Transverse colon (tissue), 4 donors: Measurements from ENCODE around the gene ERCC8.

Source experiments
- CTCF ChIP-seq, 5 experiments: fragments of 200-600 bp in 3 of 5; fragments of 450-650 bp in 2 of 5; sonication (generic) in 3 of 5; IDR thresholded peaks; 1 replicate in 2 of 5; 2 replicates in 3 of 5; pipeline ENCODE4 v1.5.1; 2016 to 2017; ENCODE audit warnings: antibody characterized with exemption in 5 of 5, inconsistent platforms in 3 of 5, mild to moderate bottlenecking in 2 of 5, moderate library complexity in 1 of 5
- POLR2A ChIP-seq: fragments of 450-650 bp; IDR thresholded peaks from one replicate; pipeline ENCODE4 v1.6.1; 2016; ENCODE audit warnings: antibody characterized with exemption, mild to moderate bottlenecking, moderate library complexity
- POLR2AphosphoS5 ChIP-seq, 3 donors: sonication (generic); formaldehyde crosslinking; IDR thresholded peaks; one replicate each; pipeline ENCODE4 v1.6.1; 2016; ENCODE audit warnings: antibody characterized with exemption in 3 of 3

GRCh38 chr5:60903356-60903755, 41.5 kb downstream of the ERCC8 start:
- TF ChIP-seq CTCF (IDR thresholded peaks at IDR 0.05) (no peak), POLR2A (no peak), POLR2AphosphoS5 (IDR thresholded peaks at IDR 0.05) (no peak)
